ENCODE results near the gene KDM4D. TPM values are rescaled to one million over a fixed set of nuclear protein-coding genes. Genes with fewer than 3 reads are reported as not detected.

Gene KDM4D
- total RNA-seq, 3 donors from 2014 or later (not counting 1 experiment from before 2014, with no cell fraction given), result 0.14 to 0.32 TPM; not detected in 1

- no peaks in the 10 kb centered on the region for H3K4me1 Mint-ChIP-seq
- no peak overlapping the region for H3K27ac Mint-ChIP-seq
- WGBS (ENCODE audit: insufficient coverage), result 93% methylated on average over 2 of the region's 2 CpGs
- no peak overlapping the region for H3K4me3 Mint-ChIP-seq
- H3K36me3 Mint-ChIP-seq, result no peaks in the 10 kb centered on the region
- peaks cover 20 to 37% of the 10 kb centered on the region in 2 donors for H3K27me3 Mint-ChIP-seq (ENCODE audit: low read depth in 2 of 2)
- no peaks in the 10 kb centered on the region for H3K4me1 ChIP-seq (ENCODE audit: control insufficient read depth, insufficient read depth, low read length)
- ATAC-seq (no peak), DNase-seq (no peak)
- H3K36me3 ChIP-seq (ENCODE audit: control insufficient read depth, insufficient read depth, low read length), result no peaks in the 10 kb centered on the region
- H3K9me3 ChIP-seq (ENCODE audit: control insufficient read depth, insufficient read depth, low read length), result no peaks in the 10 kb centered on the region
- H3K4me3 ChIP-seq (ENCODE audit: low read length), result no peak overlapping the region
- TF ChIP-seq, protein P1, sequence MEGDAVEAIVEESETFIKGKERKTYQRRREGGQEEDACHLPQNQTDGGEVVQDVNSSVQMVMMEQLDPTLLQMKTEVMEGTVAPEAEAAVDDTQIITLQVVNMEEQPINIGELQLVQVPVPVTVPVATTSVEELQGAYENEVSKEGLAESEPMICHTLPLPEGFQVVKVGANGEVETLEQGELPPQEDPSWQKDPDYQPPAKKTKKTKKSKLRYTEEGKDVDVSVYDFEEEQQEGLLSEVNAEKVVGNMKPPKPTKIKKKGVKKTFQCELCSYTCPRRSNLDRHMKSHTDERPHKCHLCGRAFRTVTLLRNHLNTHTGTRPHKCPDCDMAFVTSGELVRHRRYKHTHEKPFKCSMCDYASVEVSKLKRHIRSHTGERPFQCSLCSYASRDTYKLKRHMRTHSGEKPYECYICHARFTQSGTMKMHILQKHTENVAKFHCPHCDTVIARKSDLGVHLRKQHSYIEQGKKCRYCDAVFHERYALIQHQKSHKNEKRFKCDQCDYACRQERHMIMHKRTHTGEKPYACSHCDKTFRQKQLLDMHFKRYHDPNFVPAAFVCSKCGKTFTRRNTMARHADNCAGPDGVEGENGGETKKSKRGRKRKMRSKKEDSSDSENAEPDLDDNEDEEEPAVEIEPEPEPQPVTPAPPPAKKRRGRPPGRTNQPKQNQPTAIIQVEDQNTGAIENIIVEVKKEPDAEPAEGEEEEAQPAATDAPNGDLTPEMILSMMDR (IDR thresholded peaks at IDR 0.05), result no peak
- H3K9me3 Mint-ChIP-seq, result no peaks in the 10 kb centered on the region
- intact Hi-C loops (cut with micrococcal nuclease), result no loop called here
- no peak overlapping the region for H3K27ac ChIP-seq (ENCODE audit: low read length)
- no peaks in the 10 kb centered on the region for H3K27me3 ChIP-seq (ENCODE audit: control insufficient read depth, insufficient read depth, low read length)
These were observed 34.2 kb upstream of the KDM4D start for GRCh38 chr11:94939346-94939745.

GRCh38 chr11:94941131-94941530 lies 32.4 kb upstream of the KDM4D start:
- intact Hi-C loops (cut with micrococcal nuclease), result no loop called here
- Mint-ChIP-seq H3K27ac (no peak overlapping the region), H3K27me3 (ENCODE audit: low read depth in 2 of 2) (peaks cover 23 to 37% of the 10 kb centered on the region in 2 donors), H3K9me3 (no peaks in the 10 kb centered on the region), H3K4me3 (no peak overlapping the region), H3K36me3 (no peaks in the 10 kb centered on the region), H3K4me1 (no peaks in the 10 kb centered on the region)
- H3K27me3 ChIP-seq (ENCODE audit: control insufficient read depth, insufficient read depth, low read length), result no peaks in the 10 kb centered on the region
- H3K4me3 ChIP-seq (ENCODE audit: low read length), result no peak overlapping the region
- WGBS (ENCODE audit: insufficient coverage), result 91% methylated on average over 4 of the region's 4 CpGs
- no peak overlapping the region for H3K27ac ChIP-seq (ENCODE audit: low read length)
- H3K4me1 ChIP-seq (ENCODE audit: control insufficient read depth, insufficient read depth, low read length), result no peaks in the 10 kb centered on the region
- TF ChIP-seq, protein P1 (IDR thresholded peaks at IDR 0.05), result no peak
- DNase-seq, result no peak
- no peak for ATAC-seq
- no peaks in the 10 kb centered on the region for H3K36me3 ChIP-seq (ENCODE audit: control insufficient read depth, insufficient read depth, low read length)
- no peaks in the 10 kb centered on the region for H3K9me3 ChIP-seq (ENCODE audit: control insufficient read depth, insufficient read depth, low read length)

DNA sequence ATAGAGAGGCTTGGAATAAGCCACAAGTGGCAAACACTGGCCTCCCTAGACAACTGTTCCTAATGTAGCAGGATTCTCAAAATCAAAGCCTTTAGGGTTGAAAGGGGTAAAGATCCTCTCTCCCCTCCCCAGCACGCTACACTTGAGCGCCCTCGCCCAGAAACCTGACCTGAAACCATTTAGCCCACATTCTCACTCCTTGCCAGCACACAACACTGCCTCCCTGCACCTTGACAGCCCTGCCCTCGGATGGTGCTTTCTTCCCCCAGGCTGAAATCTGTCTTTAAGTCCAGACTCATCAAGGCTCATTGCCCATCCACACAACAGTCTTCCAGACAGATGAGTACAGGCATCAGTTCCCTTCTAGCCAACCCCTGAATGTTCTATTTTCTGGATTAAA lies 26.7 kb upstream of the KDM4D start:
- H3K27me3 ChIP-seq (ENCODE audit: control insufficient read depth, insufficient read depth, low read length), result no peaks in the 10 kb centered on the region
- no peak overlapping the region for H3K27ac ChIP-seq (ENCODE audit: low read length)
- Mint-ChIP-seq H3K9me3 (no peaks in the 10 kb centered on the region), H3K4me3 (no peak overlapping the region), H3K27ac (no peak overlapping the region), H3K4me1 (peaks cover 0 to 6% of the 10 kb centered on the region in 2 donors), H3K27me3 (ENCODE audit: low read depth in 2 of 2) (peaks cover 10 to 28% of the 10 kb centered on the region in 2 donors), H3K36me3 (no peaks in the 10 kb centered on the region)
- ATAC-seq (no peak), DNase-seq (no peak)
- no peak overlapping the region for H3K4me3 ChIP-seq (ENCODE audit: low read length)
- H3K4me1 ChIP-seq (ENCODE audit: control insufficient read depth, insufficient read depth, low read length), result no peaks in the 10 kb centered on the region
- WGBS (ENCODE audit: insufficient coverage), result 74% methylated on average over 4 of the region's 4 CpGs
- no peaks in the 10 kb centered on the region for H3K36me3 ChIP-seq (ENCODE audit: control insufficient read depth, insufficient read depth, low read length)
- TF ChIP-seq, protein P1 (IDR thresholded peaks at IDR 0.05), result no peak
- intact Hi-C loops (cut with micrococcal nuclease), result no loop called here
- no peaks in the 10 kb centered on the region for H3K9me3 ChIP-seq (ENCODE audit: control insufficient read depth, insufficient read depth, low read length)

GRCh38 chr11:94948070-94948617 lies 25.4 kb upstream of the KDM4D start:
- H3K36me3 Mint-ChIP-seq, result no peaks in the 10 kb centered on the region
- ATAC-seq (no peak), DNase-seq (no peak)
- TF ChIP-seq, protein P1 (IDR thresholded peaks at IDR 0.05), result no peak
- no peak overlapping the region for H3K4me3 Mint-ChIP-seq
- peaks cover 7 to 28% of the 10 kb centered on the region in 2 donors for H3K27me3 Mint-ChIP-seq (ENCODE audit: low read depth in 2 of 2)
- H3K4me3 ChIP-seq (ENCODE audit: low read length), result no peak overlapping the region
- WGBS (ENCODE audit: insufficient coverage), result 49% methylated on average over 4 of the region's 4 CpGs
- intact Hi-C loops (cut with micrococcal nuclease), result no loop called here
- H3K4me1 Mint-ChIP-seq, result peaks cover 0 to 6% of the 10 kb centered on the region in 2 donors
- H3K27ac ChIP-seq (ENCODE audit: low read length), result no peak overlapping the region
- H3K9me3 Mint-ChIP-seq, result no peaks in the 10 kb centered on the region
- no peaks in the 10 kb centered on the region for H3K4me1 ChIP-seq (ENCODE audit: control insufficient read depth, insufficient read depth, low read length)
- no peaks in the 10 kb centered on the region for H3K9me3 ChIP-seq (ENCODE audit: control insufficient read depth, insufficient read depth, low read length)
- H3K27me3 ChIP-seq (ENCODE audit: control insufficient read depth, insufficient read depth, low read length), result no peaks in the 10 kb centered on the region
- no peaks in the 10 kb centered on the region for H3K36me3 ChIP-seq (ENCODE audit: control insufficient read depth, insufficient read depth, low read length)
- no peak overlapping the region for H3K27ac Mint-ChIP-seq
